K562 (cell line): ENCODE data around the gene TWSG1. TPM values are rescaled to one million over a fixed set of nuclear protein-coding genes. Genes with fewer than 3 reads are reported as not detected.

ENCODE experiments used
- ASH1L ChIP-seq: fragments of 450-650 bp; IDR thresholded peaks from 2 replicates; pipeline ENCODE4 v1.6.1; 2018; ENCODE audit warnings: borderline replicate concordance, mild to moderate bottlenecking, low read depth; ENCODE audit not compliant: partially characterized antibody
- CBFA2T3 ChIP-seq: fragments of 450-650 bp; IDR thresholded peaks from 2 replicates; pipeline ENCODE4 v1.6.1; 2017
- CC2D1A ChIP-seq: fragments of 450-650 bp; IDR thresholded peaks from 2 replicates; pipeline ENCODE4 v1.6.1; 2017; ENCODE audit warnings: mild to moderate bottlenecking
- CEBPZ ChIP-seq: fragments of 150-350 bp; IDR thresholded peaks from 2 replicates; pipeline ENCODE4 v1.6.1; 2014; ENCODE audit warnings: low read depth, mild to moderate bottlenecking, low read length, borderline replicate concordance
- CREM ChIP-seq: IDR thresholded peaks from 2 replicates; pipeline ENCODE4 v1.6.1; 2014; ENCODE audit warnings: antibody characterized with exemption, low read depth
- DLX4 ChIP-seq: fragments of 250-450 bp; sonication (Bioruptor Pico); IDR thresholded peaks from 2 replicates; pipeline ENCODE4 v1.6.1; 2021; ENCODE audit warnings: mild to moderate bottlenecking
- DPF2 ChIP-seq: fragments of 450-650 bp; IDR thresholded peaks from 2 replicates; pipeline ENCODE4 v1.6.1; 2016
- ESRRA ChIP-seq: fragments of 450-650 bp; IDR thresholded peaks from 2 replicates; pipeline ENCODE4 v1.6.1; 2014; ENCODE audit warnings: low read depth, mild to moderate bottlenecking, moderate library complexity, borderline replicate concordance
- FOXJ2 ChIP-seq: fragments of 200-800 bp; sonication (Bioruptor generic); IDR thresholded peaks from 2 replicates; pipeline ENCODE4 v1.6.1; 2016; ENCODE audit warnings: missing genetic modification characterization, missing compliant biosample characterization
- HMBOX1 ChIP-seq: sonication (generic); IDR thresholded peaks from 2 replicates; pipeline ENCODE4 v1.6.1; 2016
- MNT ChIP-seq, 2 experiments: fragments of 450-650 bp; conservative IDR thresholded peaks; 2 replicates each; pipeline ENCODE4 v1.6.1; 2017; ENCODE audit warnings: mild to moderate bottlenecking in 2 of 2, moderate library complexity in 2 of 2
- MTA2 ChIP-seq: fragments of 450-650 bp; IDR thresholded peaks from 2 replicates; pipeline ENCODE4 v1.6.1; 2016; ENCODE audit warnings: low read depth
- NFE2 ChIP-seq: IDR thresholded peaks from 2 replicates; pipeline ENCODE4 v1.6.1; 2014; ENCODE audit warnings: antibody characterized with exemption, low read depth
- NR3C1 ChIP-seq: sonication (generic); formaldehyde crosslinking; IDR thresholded peaks from 2 replicates; pipeline ENCODE4 v1.8.1; 2022; ENCODE audit warnings: missing genetic modification reagents
- PURB ChIP-seq: sonication (generic); formaldehyde crosslinking; IDR thresholded peaks from 2 replicates; pipeline ENCODE4 v1.9.0; 2021; ENCODE audit warnings: low read depth, mild to moderate bottlenecking, missing genetic modification reagents
- RUNX1 ChIP-seq: sonication (generic); IDR thresholded peaks from 2 replicates; pipeline ENCODE4 v1.6.1; 2016; ENCODE audit warnings: antibody characterized with exemption, low read depth
- SP1 ChIP-seq: sonication (generic); formaldehyde crosslinking; IDR thresholded peaks from 2 replicates; pipeline ENCODE4 v1.8.1; 2022; ENCODE audit warnings: mild to moderate bottlenecking, missing genetic modification reagents
- TCF3 ChIP-seq: sonication (generic); formaldehyde crosslinking; IDR thresholded peaks from 2 replicates; pipeline ENCODE4 v1.4.0; 2020; ENCODE audit warnings: mild to moderate bottlenecking, missing genetic modification reagents
- TGIF2 ChIP-seq: sonication (generic); formaldehyde crosslinking; IDR thresholded peaks from 2 replicates; pipeline ENCODE4 v1.8.1; 2022; ENCODE audit warnings: mild to moderate bottlenecking, missing genetic modification reagents, moderate library complexity
- USF1 ChIP-seq: sonication (generic); formaldehyde crosslinking; IDR thresholded peaks from 2 replicates; pipeline ENCODE4 v1.9.0; 2022; ENCODE audit warnings: mild to moderate bottlenecking, missing genetic modification reagents
- YBX1 ChIP-seq: fragments of 450-650 bp; IDR thresholded peaks from 2 replicates; pipeline ENCODE4 v1.7.1; 2016; ENCODE audit warnings: mild to moderate bottlenecking
- ZBTB1 ChIP-seq: sonication (generic); formaldehyde crosslinking; IDR thresholded peaks from 2 replicates; pipeline ENCODE4 v1.8.1; 2023; ENCODE audit warnings: missing genetic modification reagents, low read depth, mild to moderate bottlenecking, borderline replicate concordance
- ZNF12 ChIP-seq: sonication (generic); formaldehyde crosslinking; IDR thresholded peaks from 2 replicates; pipeline ENCODE4 v1.4.0; 2020; ENCODE audit warnings: mild to moderate bottlenecking, missing genetic modification reagents
- ZNF766 ChIP-seq: fragments of 200-800 bp; sonication (Bioruptor generic); conservative IDR thresholded peaks from 2 replicates; pipeline ENCODE4 v1.6.1; 2016; ENCODE audit warnings: missing genetic modification characterization, missing compliant biosample characterization
- ZNF79 ChIP-seq: fragments of 250-450 bp; sonication (Bioruptor Pico); IDR thresholded peaks from 2 replicates; pipeline ENCODE4 v1.4.0; 2020; ENCODE audit warnings: low read depth, mild to moderate bottlenecking, moderate library complexity
- polyA plus RNA-seq, 8 experiments: library from polyadenylated mRNA; depleted of rRNA in 4 of 8; stranded (reverse) in 5 of 8; unstranded in 3 of 8; fragments of >200 nt; fragmentation: Nextera tagmentation in 2 of 8; fragmentation: Illumina TruSeq in 1 of 8; extraction: Ambion mirVana in 2 of 8; extraction: Trizol in 1 of 8; gene quantifications; 2 replicates each; pipeline versions ENCODE4 v1.2.1 to v1.2.3, GENCODE V29; 2011 to 2014; ENCODE audit warnings: inconsistent platforms in 1 of 8, missing spikeins in 1 of 8
- total RNA-seq, 7 experiments: library from RNA; depleted of rRNA in 6 of 7; stranded (reverse); fragments of >200 nt in 6 of 7; fragmentation: Illumina TruSeq in 2 of 7; extraction: Trizol in 2 of 7; gene quantifications; 2 replicates each; pipeline versions ENCODE4 v1.2.1 to v1.2.3, GENCODE V29; 2011 to 2021; ENCODE audit warnings: low replicate concordance in 1 of 7

The TWSG1 gene
- total and polyA plus RNA-seq, 9 of the 15 experiments (the other 6 are each of a cell fraction or from before 2014, with no cell fraction given): 10.4 to 37.2 (median 25.1) TPM

GRCh38 chr18:9446839-9447238, 112.3 kb downstream of the TWSG1 start (continued):
- no peak for TF ChIP-seq ASH1L
- TF ChIP-seq USF1 (CRISPR knock-in tag): no peak
- TF ChIP-seq RUNX1: no peak
- peak; percentile 52; the same call in 1 of the 2 replicates for TF ChIP-seq ESRRA
- TF ChIP-seq NR3C1: no peak
- peak; percentile 50; the same call in 1 of the 2 replicates for TF ChIP-seq CBFA2T3
- no peak for TF ChIP-seq SP1
- TF ChIP-seq CC2D1A: no peak
- no peak for TF ChIP-seq TGIF2 (CRISPR knock-in tag)
- TF ChIP-seq CEBPZ: no peak
- TF ChIP-seq ZNF12 (CRISPR knock-in tag): peak; percentile 88; the same call in 1 of the 2 replicates
- 0 out of 2 replicates have a peak, but pooled peaks have one; percentile 11 for TF ChIP-seq DPF2
- no peak for TF ChIP-seq DLX4
- TF ChIP-seq ZBTB1 (CRISPR knock-in tag): peak; percentile 91
- no peak for TF ChIP-seq MTA2
- TF ChIP-seq ZNF79 (CRISPR knock-in tag): no peak
- TF ChIP-seq MNT (conservative IDR thresholded peaks at IDR 0.05): no peak
- TF ChIP-seq TCF3 (CRISPR knock-in tag): peak; percentile 63
- TF ChIP-seq NFE2: no peak
- no peak for TF ChIP-seq PURB
- no peak for TF ChIP-seq CREM
- TF ChIP-seq FOXJ2: no peak
- no peak for TF ChIP-seq YBX1
- peak; percentile 95 for TF ChIP-seq ZNF766 (CRISPR knock-in tag)
- 0 out of 2 replicates have a peak, but pooled peaks have one; percentile 44 for TF ChIP-seq HMBOX1
